Adrenal gland (tissue), 5 donors: ENCODE measurements around the gene MCCD1.
"Not testable (repeated sequence)": the region's sequence is repeated elsewhere in the genome, so short reads cannot be mapped to it uniquely, and the experiment has no call there.

ENCODE experiments used
- CTCF ChIP-seq, 6 experiments: fragments of 450-650 bp in 4 of 6; fragments of 200-600 bp in 2 of 6; sonication (generic) in 1 of 6; IDR thresholded peaks; 1 replicate in 5 of 6; 2 replicates in 1 of 6; pipeline versions ENCODE4 v1.5.1 to v1.8.0; 2016 to 2021; ENCODE audit warnings: antibody characterized with exemption in 6 of 6, mild to moderate bottlenecking in 2 of 6, moderate library complexity in 1 of 6
- POLR2A ChIP-seq, 2 donors: fragments of 450-650 bp; IDR thresholded peaks; one replicate each; pipeline ENCODE4 v1.6.1; 2017; ENCODE audit warnings: antibody characterized with exemption in 2 of 2, mild to moderate bottlenecking in 2 of 2, moderate library complexity in 1 of 2
- donor health status: DM: no; HTN: no; CAD: no.

DNA sequence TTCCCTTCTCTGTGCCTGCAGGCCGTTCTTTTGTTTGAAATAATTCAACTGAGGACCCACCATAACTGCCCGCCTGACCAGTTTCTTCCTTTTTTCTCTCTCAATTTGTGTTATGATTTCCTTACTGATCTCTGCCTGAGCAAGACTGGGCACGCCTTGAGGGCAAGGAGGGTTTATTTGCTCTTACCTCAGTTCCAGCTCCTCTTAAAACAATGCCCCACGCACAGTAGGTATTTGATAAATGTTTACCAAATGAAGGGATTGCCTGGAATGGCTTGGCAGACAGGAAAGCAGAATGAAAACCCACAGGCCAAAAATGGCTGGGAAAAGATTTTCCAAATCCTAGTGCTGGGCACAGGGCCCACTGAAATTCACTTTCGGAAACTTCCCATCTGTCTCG lies 41.1 kb upstream of the MCCD1 start:
- not testable (repeated sequence) for TF ChIP-seq CTCF, POLR2A (IDR thresholded peaks at IDR 0.05)
